Glutamatergic neuron (in vitro differentiated cells): ENCODE results near the gene KIAA0232. TPM values are rescaled to one million over a fixed set of nuclear protein-coding genes. Genes with fewer than 3 reads are reported as not detected.

Experiments used
- DNase-seq: peaks from one replicate; pipeline ENCODE4 v3.0.0; 2022
- H3K27ac Mint-ChIP-seq: one replicate; pipeline ENCODE4 v1.8.0; 2020; ENCODE audit warnings: mild to moderate bottlenecking, mixed read lengths, inconsistent platforms; ENCODE audit not compliant: unreplicated experiment
- H3K27me3 Mint-ChIP-seq: one replicate; pipeline ENCODE4 v1.8.0; 2020; ENCODE audit warnings: mild to moderate bottlenecking, moderate library complexity, mixed read lengths, inconsistent platforms; ENCODE audit not compliant: unreplicated experiment
- H3K36me3 Mint-ChIP-seq: one replicate; pipeline ENCODE4 v1.8.0; 2020; ENCODE audit warnings: mild to moderate bottlenecking, mixed read lengths, inconsistent platforms; ENCODE audit not compliant: unreplicated experiment
- H3K4me1 Mint-ChIP-seq: one replicate; pipeline ENCODE4 v1.8.0; 2020; ENCODE audit warnings: mild to moderate bottlenecking, low read depth, mixed read lengths, inconsistent platforms; ENCODE audit not compliant: unreplicated experiment
- H3K4me3 Mint-ChIP-seq: one replicate; pipeline ENCODE4 v1.8.0; 2020; ENCODE audit warnings: mild to moderate bottlenecking, mixed read lengths, inconsistent platforms; ENCODE audit not compliant: unreplicated experiment
- H3K9me3 Mint-ChIP-seq: one replicate; pipeline ENCODE4 v1.8.0; 2020; ENCODE audit warnings: mild to moderate bottlenecking, moderate library complexity, mixed read lengths, inconsistent platforms; ENCODE audit not compliant: unreplicated experiment
- CTCF ChIP-seq: fragments of 200-600 bp; sonication (generic); IDR thresholded peaks from one replicate; pipeline ENCODE4 v1.5.0; 2021; ENCODE audit not compliant: partially characterized antibody, unreplicated experiment
- total RNA-seq: library from RNA; stranded (reverse); fragmentation: NEBNext Ultra II Directional; extraction: Animal tissue kit (Norgen Biotek cat#: 25700); gene quantifications from one replicate; pipeline ENCODE4 v1.2.1, GENCODE V29; 2021; ENCODE audit not compliant: unreplicated experiment

KIAA0232 gene
- total RNA-seq, 1 donor from 2014 or later, result 64.4 TPM

- no peaks in the 10 kb centered on the region for H3K27me3 Mint-ChIP-seq
- no peak overlapping the region for H3K27ac Mint-ChIP-seq
- peaks cover 3% of the 10 kb centered on the region for H3K9me3 Mint-ChIP-seq
- H3K4me3 Mint-ChIP-seq, result no peak overlapping the region
- H3K4me1 Mint-ChIP-seq, result peaks cover 4% of the 10 kb centered on the region
- no peaks in the 10 kb centered on the region for H3K36me3 Mint-ChIP-seq
- DNase-seq, result no peak
- no peak for TF ChIP-seq CTCF
Observed at GRCh38 chr4:6885953-6886557, 103.5 kb downstream of the KIAA0232 start.

- H3K27me3 Mint-ChIP-seq, result no peaks in the 10 kb centered on the region
- DNase-seq, result no peak
- TF ChIP-seq CTCF, result no peak
- no peak overlapping the region for H3K4me3 Mint-ChIP-seq
- H3K27ac Mint-ChIP-seq, result no peak overlapping the region
- H3K9me3 Mint-ChIP-seq, result peaks cover 3% of the 10 kb centered on the region
- peaks cover 4% of the 10 kb centered on the region for H3K4me1 Mint-ChIP-seq
- no peaks in the 10 kb centered on the region for H3K36me3 Mint-ChIP-seq
Observed at GRCh38 chr4:6886886-6887285, 104.4 kb downstream of the KIAA0232 start.

GRCh38 chr4:6887591-6888371, 105.3 kb downstream of the KIAA0232 start:
- H3K27me3 Mint-ChIP-seq, result no peaks in the 10 kb centered on the region
- H3K4me3 Mint-ChIP-seq, result no peak overlapping the region
- H3K9me3 Mint-ChIP-seq, result peaks cover 3% of the 10 kb centered on the region
- no peak overlapping the region for H3K27ac Mint-ChIP-seq
- TF ChIP-seq CTCF, result no peak
- H3K4me1 Mint-ChIP-seq, result peaks cover 5% of the 10 kb centered on the region
- no peaks in the 10 kb centered on the region for H3K36me3 Mint-ChIP-seq
- DNase-seq, result peak; percentile 35

- Mint-ChIP-seq H3K4me3 (no peak overlapping the region), H3K27me3 (no peaks in the 10 kb centered on the region), H3K4me1 (peaks cover 1% of the 10 kb centered on the region), H3K9me3 (peaks cover 3% of the 10 kb centered on the region), H3K27ac (no peak overlapping the region), H3K36me3 (no peaks in the 10 kb centered on the region)
- TF ChIP-seq CTCF, result no peak
- DNase-seq, result no peak
Observed at GRCh38 chr4:6888506-6889071, 106.1 kb downstream of the KIAA0232 start.
